PFSK-1 (cell line): ENCODE data around the gene TCEAL3.

Experiments
- FOXP2 ChIP-seq: optimal IDR thresholded peaks from 2 replicates; pipeline ENCODE3; 2011; ENCODE audit warnings: borderline replicate concordance, control low read depth, inconsistent platforms; ENCODE audit not compliant: insufficient read depth; ENCODE audit errors: extremely low read length, extremely low read depth
- POLR2AphosphoS5 ChIP-seq: IDR thresholded peaks from 2 replicates; pipeline ENCODE4 v1.6.1; 2012; ENCODE audit warnings: low read depth, mild to moderate bottlenecking, control low read depth, low read length, moderate library complexity
- SIN3A ChIP-seq: IDR thresholded peaks from 2 replicates; pipeline ENCODE4 v1.6.1; 2012; ENCODE audit warnings: mild to moderate bottlenecking, low read length, moderate library complexity, borderline replicate concordance; ENCODE audit not compliant: insufficient read depth

GRCh38 chrX:103562801-103563200, 45.0 kb upstream of the TCEAL3 start:
- TF ChIP-seq POLR2AphosphoS5 (no peak), SIN3A (no peak), FOXP2 (no peak)
